HG03280 (cell line): ENCODE data around the gene CBX2.
"Not testable (repeated sequence)": the region's sequence is repeated elsewhere in the genome, so short reads cannot be mapped to it uniquely, and the experiment has no call there.

Experiments used
- ATAC-seq: cut with Tn5 transposase; IDR thresholded peaks from one replicate; pipeline ENCODE4 v1.9.1; 2021; ENCODE audit warnings: mild to moderate bottlenecking, moderate library complexity; ENCODE audit not compliant: unreplicated experiment

The CBX2 gene

DNA sequence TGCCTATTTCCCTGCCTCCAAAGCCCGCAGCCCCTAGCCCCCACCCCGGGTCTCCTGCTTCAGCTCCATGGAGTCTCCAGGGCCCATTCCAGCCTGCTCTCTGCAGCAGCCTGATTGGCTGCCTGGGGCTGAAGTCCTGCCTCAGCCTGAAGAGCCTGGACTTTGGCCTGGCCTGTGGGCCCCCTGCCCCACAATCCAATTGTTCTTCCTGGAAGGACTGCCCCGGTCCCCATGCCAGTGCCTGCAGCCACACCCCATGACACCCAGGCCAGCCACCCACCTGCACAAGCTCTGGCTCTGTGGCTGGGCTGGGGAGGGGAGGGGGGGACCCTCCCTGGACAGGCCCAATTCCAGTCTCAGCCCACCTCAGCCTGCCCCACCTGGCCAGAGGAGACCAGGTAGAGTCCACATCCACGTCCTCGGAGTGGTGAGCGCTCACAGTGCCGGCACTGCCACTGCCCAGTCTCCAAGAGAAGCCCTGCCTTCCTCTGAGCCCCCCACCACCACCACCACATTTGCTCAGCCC lies 34.9 kb upstream of the CBX2 start:
- no peak for ATAC-seq

DNA sequence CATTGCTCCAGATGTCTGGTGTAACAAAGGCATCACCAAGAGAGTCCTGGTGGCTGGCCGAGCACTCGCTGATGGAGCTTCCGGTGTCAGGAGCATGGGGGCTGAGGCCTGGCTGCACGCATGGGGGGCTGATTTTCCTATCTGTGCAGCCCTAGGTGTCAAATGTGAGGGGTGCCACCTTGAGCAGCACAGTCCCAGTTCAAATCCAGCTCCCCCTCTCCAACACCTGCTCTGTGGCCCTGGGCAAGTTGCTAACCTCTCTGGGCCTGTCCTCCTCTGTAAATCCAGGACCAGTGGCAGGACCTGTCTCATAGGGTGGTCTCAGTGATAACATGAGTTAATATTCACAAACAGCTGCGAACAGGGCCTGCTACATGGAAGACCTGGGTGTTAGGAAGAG lies 34.3 kb upstream of the CBX2 start:
- ATAC-seq = no peak

DNA sequence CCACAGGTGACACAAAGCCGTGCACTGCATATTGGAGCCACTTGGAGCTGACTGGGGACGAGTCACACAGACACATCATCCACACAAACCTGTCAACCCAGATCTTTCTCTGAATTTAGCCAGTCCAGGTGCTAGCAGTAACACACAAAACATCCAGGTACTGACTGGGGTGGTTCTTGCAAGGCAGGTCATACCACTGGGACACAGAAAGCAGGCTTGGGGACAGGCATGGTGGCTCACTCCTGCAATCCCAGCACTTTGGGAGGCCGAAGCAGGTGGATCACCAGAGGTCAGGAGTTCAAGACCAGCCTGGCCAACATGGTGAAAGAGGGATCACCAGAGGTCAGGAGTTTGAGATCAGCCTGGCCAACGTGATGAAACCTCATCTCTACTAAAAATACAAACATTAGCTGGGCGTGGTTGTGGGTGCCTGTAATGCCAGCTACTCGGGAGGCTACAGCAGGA lies 32.3 kb upstream of the CBX2 start:
- no peak for ATAC-seq

DNA sequence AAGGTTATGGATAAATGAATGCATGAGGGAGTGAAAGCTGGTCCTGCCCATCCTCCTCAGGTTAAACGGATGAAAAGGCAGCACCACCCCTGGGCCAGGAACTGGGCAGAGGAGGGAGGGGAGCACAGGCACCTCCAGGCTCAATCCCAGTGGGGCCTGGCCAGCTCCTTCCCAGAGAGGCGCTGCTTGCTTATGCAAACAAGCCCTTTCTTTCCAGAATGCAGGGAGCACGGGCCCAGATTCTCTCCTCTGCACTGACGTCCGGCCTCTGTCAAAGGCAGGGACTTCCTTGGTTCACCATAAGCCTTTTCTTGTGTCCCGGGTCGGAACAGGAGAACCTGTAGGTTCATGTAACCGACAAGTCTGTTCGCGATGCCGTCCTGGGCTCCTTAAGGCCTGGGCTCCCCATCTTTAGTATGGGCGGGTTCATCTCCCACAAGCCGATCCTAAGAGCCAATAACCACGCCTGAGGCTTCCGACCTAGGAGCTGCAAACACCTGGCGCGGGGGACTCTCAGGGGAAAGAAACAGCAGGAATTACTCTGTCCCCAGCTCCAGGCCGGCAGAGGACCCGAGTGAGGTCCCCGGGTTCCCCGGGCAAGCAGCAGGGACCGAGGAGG lies 30.9 kb upstream of the CBX2 start:
- ATAC-seq = no peak

DNA sequence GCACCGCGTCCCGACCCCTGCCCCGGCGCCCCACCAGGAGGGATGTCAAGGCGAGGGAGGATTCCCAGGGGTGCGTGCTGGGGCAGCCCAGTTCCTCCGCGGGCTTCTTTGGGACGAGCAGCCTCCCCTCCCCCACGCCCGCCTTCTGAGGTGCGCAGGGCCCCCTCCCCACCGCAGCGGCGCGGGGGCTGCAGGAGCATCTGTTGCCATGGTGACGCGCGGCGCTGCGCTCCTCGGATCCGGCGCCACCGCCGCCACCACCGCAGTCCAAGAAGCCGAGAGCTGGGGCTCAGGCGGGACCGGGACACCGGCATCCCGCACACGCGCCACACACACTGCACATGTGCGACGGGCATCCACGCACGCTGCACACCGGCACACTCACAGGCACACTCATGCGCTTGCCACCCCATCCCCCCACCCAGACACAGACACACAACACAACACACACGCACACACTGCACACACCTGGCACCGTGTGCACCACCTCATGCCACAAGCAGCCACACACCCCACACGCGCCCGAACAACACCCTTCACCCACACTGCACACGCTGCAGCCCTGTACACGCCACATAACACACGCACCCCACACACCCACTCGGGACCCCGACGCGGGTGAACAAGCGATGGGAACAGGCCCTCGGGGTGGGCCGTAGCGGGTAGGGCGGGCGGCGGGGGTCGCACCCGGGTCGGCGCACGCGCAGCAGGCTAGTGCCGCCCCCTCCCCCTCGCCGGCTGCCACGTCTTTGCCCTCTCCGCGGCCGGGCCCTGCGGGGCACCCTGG lies 30.2 kb upstream of the CBX2 start:
- ATAC-seq = no peak

DNA sequence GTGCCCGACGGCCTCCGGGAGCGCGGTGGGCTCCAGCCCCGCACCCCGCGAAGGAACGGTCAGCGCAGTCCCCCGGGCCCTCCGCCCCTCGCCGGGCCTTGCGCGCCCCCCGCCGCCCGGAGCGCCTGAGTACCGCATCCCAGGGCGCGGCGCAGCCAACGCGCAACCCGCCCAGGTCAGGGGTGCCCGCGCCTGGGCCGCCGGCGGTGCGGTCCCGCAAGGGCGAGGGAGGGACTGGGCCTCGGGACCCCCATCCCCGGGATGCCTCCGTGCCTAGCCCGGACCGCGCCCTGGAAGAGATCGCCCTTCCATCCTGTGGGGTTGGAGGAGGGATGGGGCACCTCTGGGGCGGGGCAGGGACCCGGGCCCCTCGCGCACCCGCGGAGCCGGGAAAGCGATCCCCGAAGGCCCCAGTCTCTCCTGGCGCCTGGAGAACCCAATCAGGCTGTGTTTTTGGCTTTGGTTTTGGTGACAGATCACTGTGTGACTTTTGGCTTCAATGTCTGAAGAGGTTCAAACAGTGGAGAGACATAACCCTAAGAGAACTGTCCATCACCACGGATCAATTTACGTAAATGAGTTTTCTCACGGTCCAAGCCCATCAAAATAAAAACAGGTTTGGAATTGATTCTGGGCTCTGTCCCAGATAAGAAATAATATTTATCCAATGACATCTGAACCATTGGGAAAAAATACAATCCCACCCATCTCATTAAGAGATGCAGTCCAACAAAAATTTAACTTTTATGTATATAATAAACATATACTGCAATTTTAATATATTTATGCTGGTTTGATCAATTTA lies 29.5 kb upstream of the CBX2 start:
- ATAC-seq = no peak

DNA sequence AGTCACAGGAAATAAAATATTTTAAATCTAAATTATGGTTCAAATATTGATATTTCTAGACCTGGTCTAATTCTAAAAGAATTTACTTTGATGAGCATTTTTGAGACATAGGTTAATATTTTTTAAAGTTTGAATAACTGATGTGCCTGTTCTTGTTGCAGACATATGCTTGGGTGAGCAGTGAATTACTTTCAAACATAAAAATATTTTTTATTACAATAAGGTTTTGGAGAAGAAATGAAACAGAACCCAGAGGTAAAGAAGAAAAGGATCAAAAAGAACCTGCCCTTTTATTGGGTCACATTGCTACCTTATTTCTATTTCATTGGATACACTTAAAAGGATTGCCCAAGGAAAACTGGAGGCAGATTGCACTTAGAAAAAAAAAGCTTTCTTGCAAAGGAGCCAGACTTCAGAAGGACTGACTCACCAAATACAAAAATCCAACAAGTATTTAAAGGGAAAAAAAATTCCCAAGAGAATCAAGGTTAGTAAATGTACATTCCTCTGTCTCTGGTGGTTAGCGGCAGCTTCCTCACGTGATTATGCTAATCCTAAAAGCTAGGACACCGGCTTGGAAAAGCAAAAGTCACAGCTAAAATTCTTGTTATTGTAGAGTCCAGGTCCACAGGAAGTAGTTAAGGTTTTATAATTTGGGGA lies 28.7 kb upstream of the CBX2 start:
- no peak for ATAC-seq

DNA sequence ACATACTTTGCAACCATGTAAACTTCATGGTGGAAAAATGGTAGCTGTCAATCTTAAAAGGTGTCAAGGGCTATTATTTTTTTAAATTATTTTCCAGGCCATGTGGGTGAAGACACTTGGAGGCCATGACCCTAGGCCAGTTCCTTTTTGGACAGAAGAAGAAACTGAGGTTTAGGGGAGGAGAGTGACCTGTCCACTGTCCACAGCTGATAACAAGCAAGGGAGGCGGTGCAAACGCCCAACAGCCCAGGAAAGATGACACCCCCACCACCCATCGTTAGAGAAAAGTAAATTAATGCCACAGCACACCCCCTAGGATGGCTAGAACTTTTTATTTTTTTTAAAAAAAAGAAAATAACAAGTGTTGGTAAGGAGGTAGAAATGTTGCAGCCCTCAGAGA lies 28.0 kb upstream of the CBX2 start:
- no peak for ATAC-seq

DNA sequence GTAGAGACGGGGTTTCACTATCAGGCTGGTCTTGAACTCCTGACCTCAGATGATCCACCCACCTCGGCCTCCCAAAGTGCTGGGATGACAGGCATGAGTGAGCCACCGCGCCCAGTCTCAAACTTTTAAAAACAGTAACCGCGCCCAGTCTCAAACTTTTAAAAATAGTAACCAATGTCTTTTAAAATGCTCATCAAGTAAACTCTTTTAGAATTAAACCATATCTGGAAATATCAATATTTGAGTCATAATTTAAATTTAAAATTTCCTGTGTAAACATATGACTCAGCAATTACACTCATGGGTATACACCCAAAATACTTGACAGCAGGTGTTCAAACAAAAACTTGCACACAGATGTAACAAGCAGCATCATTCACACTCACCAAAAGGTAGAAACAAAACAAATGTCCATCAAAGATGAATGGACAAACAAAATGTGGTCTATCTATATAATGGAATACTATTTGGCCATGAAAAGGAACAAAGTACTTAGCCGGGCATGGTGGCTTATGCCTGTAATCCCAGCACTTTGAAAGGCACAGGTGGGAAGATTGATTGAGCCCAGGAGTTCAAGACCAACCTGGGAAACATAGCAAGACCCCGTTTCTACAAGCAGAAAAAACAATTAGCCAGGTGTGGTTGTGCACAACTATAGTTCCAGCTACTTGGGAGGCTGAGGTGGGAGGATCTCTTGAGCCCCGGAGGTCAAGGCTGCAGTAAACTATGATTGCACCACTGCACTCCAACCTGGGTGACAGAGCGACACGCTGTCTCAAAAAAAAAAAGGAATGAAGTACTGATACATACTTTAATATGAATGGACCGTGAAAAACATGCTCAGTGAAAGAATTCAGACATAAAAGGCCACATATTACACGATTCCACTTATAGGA lies 27.1 kb upstream of the CBX2 start:
- ATAC-seq = no peak

DNA sequence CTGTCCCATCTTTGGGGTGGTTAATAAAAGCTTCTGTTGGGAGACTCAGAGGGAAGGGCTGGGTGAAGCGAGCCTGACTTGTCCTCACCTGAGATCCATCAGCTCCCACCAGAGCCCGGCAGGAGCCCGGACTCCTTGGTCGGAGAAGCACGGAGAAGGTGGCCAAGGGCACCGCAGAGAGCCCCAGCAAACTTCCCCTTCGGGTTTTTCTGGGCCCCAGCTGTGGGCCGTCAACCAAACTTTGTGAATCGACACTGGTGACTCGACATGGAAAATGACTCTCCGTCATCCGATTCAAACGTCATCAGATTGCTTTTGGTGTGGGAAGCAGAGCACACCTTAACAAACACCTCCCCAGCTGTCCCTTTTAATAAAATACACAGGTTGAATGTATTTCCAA lies 25.8 kb upstream of the CBX2 start:
- no peak for ATAC-seq

DNA sequence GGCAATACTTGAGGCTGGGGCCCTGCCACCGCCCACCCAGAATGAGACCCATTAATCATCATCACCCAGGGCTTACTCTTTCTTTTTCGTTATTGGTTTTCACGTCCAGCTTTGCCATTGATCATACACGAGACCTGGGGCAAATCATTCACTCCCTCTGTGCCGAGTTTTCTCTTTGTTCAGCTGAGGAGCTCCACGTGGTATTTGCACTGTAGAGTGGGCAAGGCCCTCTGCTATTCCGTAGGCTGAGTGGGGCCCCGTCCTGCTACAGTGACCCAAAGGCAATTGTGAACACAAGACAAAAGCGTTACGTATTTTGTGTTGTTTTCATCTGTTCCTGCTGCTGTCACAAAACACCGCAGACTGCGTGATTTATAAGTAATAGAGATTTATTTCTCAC lies 23.6 kb upstream of the CBX2 start:
- no peak for ATAC-seq

DNA sequence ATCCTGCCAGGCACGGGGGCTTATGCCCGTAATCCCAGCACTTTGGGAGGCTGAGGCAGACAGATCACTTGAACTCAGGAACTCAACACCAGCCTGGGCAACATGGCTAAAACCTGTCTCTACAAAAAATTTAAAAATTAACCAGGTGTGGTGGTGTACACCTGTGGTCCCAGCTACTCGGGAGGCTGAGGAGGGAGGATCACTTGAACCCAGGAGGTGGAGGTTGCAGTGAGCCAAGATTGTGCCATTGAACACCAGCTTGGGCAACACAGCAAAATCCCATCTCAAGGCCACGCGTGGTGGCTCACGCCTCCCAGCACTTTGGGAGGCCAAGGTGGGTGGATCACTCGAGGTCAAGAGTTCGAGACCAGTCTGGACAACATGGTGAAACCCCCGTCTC lies 23.0 kb upstream of the CBX2 start:
- not testable (repeated sequence) for ATAC-seq

DNA sequence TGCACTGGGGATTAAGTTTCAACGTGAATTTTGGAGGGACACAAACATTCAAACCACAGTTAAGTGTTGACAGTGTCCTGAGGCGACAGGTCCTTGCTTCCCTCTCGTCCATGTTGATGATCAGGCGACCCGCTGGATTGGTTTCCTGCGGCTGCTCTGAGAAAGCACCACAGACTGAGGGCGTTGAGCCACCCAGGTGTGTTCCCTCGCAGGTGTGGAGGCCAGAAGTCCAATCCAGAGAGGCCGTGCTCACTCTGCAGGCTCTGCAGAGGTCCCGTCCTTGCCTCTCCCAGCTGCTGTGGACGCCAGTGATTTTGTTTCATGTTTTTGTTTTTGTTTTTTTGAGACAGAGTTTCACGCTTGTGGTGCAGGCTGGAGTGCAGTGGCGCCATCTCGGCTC lies 22.4 kb upstream of the CBX2 start:
- ATAC-seq = no peak

DNA sequence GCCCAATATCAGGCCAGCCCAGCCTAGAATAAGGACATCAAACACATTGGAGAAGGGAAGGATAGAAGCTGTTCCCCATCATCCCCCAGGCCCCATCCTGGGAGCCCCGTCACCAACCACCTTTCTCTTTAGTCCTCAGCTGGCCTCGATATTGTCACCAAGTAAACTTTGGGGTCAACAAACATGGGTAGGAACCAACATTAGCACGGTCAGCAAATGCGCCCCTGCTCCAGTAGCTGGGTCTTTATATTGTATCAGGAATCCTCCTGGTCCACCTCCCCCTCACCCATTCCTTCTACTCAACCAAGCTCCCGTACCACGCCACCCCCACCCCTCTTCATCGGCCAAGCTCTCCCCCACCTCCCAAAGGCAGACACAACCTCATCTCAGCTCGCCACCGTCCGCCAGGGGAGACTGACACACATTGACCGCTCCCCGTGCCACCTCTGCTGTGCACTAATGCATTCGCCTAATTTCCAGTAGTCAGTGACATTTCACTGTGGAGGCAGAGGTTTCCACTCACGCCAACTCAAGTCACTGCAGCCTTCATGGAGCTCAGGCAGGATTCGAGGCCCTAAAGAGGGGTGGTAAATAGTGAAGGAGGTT lies 20.7 kb upstream of the CBX2 start:
- no peak for ATAC-seq

DNA sequence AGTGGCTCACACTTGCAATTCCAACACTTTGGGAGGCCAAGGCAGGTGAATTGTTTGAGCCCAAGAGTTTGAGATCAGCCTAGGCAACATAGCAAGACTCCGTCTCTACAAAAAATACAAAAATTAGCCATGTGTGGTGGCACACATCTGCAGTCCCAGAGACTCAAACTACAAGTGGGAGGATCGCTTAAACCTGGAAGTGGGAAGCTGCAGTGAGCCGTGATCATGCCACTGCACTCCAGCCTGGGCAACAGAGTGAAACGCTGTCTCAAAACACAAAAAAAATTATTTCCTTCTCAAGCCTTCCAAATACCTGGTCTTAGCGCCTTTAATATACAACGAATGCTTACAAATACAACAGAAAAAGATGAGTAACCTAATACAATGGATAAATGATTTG lies 19.7 kb upstream of the CBX2 start:
- no peak for ATAC-seq

DNA sequence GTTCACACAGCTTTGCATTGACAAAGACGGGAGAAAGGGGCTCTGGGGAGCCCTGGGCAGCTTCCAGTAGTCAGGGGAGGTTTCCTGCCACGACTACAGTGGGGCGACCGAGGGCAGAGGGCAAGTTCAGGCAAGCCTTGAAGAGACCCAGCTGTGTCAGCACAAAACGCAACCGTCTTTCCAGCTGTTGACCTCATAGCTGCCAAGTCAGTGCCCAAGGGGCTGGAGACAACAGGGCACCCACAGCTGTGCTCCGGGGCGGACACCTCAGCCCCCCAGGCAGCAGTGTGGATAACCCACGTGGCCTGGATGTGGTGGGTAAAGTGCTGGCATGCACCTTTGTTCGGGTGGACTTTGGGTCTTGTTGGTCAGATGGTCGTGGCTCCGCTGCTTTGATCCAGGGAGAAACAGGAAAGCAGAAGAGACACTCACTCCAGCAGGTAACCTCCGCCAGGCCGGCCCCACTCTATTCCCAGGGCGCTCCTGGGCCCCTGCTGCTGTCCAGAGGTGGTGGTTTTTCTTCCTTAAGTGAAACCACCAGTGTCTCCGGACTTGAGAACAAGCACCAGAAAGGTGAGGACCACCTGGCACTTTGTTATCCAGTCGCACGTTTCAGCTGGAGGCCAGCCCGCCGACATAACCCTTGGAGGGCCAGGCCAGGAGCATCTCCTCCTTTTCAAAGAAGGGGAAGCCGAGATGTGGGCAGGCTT lies 17.6 kb upstream of the CBX2 start:
- no peak for ATAC-seq

DNA sequence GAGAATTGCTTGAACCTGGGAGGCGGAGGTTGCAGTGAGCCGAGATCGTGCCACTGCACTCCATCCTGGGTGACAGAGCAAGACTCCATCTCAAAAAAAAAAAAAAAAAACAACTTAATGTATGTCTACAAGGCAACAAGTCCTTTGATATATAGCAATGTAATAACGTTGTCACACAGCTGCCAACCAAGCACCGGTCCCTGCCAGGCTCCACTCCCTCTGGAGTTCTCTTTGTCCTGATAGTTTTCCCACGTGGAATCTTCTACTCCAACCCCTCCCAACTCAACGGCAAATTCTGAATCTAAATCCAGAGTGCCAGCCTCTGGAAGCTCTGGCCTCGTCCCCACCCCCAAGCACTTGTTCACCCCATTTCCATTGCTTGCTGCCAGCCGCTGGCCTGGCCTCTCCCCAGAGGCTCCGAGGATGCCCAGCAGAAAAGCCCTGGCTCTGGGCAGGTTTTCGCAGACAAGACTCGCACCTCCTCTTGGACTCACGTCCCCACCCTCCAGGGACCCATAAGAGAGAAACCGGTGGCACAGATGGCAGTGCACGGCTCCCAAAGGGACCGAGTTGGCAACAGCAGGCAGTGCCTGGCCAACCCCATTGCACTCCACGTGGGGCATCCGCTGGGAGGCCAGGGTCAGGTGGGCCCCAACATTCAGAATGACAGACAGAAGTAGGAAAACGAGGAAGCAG lies 15.9 kb upstream of the CBX2 start:
- ATAC-seq = no peak

DNA sequence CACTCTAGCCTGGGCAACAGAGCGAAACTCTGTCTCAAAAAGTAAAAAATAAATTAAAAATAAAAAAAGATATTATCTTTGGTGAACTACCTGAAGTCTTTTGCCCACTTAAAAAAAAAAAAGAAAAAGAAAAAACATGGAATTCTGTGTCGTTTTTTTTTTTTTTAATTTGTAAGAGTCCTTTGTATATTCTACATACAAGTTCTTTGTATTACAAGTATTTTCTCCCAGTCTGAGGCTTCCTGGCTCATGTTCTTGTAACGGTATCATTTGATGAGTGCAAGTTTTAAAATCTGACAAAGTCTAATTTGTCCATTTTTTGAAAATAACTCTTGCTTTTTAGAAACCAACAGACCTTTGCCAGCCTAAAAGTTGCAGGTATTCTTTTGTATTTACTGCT lies 12.2 kb upstream of the CBX2 start:
- ATAC-seq = no peak
